Spinal cord (tissue), 10 donors: ENCODE measurements around the gene PKM. TPM values are rescaled to one million over a fixed set of nuclear protein-coding genes. Genes with fewer than 3 reads are reported as not detected.
A peak's percentile ranks its signal among the peaks of the same experiment; 100 is the strongest.

Source experiments
- DNase-seq, 6 donors: peaks; one replicate each; pipeline versions ENCODE4 v3.0.0 to v3.0.0-alpha.2; 2013 to 2015; ENCODE audit warnings: low spot score in 6 of 6, low read depth in 4 of 6
- H3K27ac ChIP-seq: one replicate; pipeline ENCODE4 v1.5.1; 2013; ENCODE audit warnings: low read depth, low read length, control low read depth
- H3K27me3 ChIP-seq: one replicate; pipeline ENCODE4 v1.6.1; 2013; ENCODE audit warnings: low read length; ENCODE audit not compliant: control insufficient read depth, insufficient read depth
- H3K36me3 ChIP-seq: one replicate; pipeline ENCODE4 v1.6.1; 2013; ENCODE audit warnings: low read length; ENCODE audit not compliant: control insufficient read depth, insufficient read depth
- H3K4me1 ChIP-seq: one replicate; pipeline ENCODE4 v1.6.1; 2013; ENCODE audit warnings: low read length; ENCODE audit not compliant: control insufficient read depth, insufficient read depth
- H3K4me3 ChIP-seq: one replicate; pipeline ENCODE4 v1.5.1; 2013; ENCODE audit warnings: low read depth, low read length, control low read depth
- H3K9me3 ChIP-seq: one replicate; pipeline ENCODE4 v1.6.1; 2013; ENCODE audit warnings: low read length; ENCODE audit not compliant: control insufficient read depth, insufficient read depth
- WGBS: methylation state at CpG from one replicate; pipeline ENCODE4 v1.1.5; 2013; ENCODE audit warnings: missing lambda C conversion rate; ENCODE audit not compliant: insufficient coverage; 5-methylcytosine and 5-hydroxymethylcytosine counted together
- polyA plus RNA-seq, 2 donors: library from polyadenylated mRNA; unstranded; fragments of 120-200 nt; gene quantifications; one replicate each; pipeline ENCODE4 v1.2.1, GENCODE V29; 2013; ENCODE audit not compliant: insufficient read length in 2 of 2
- total RNA-seq, 2 donors: library from RNA; depleted of rRNA in 1 of 2; stranded (reverse); fragments of 120-200 nt in 1 of 2; fragments of >200 nt in 1 of 2; gene quantifications; one replicate each; pipeline versions ENCODE4 v1.2.3 to v1.2.4, GENCODE V29; 2013 to 2014
- donor health status: healthy.

Gene PKM
- total and polyA plus RNA-seq, 4 donors, result 461 to 718 (median 647) TPM

- peak in 1 of 6 donors; percentile 4 for DNase-seq
- H3K27me3 ChIP-seq, result no peaks in the 10 kb centered on the region
- no CpG with 5 or more reads among the region's 4 CpGs for WGBS
- no peaks in the 10 kb centered on the region for H3K9me3 ChIP-seq
- H3K36me3 ChIP-seq, result peaks cover 2% of the 10 kb centered on the region
- no peak overlapping the region for H3K27ac ChIP-seq
- peaks cover 45% of the 10 kb centered on the region for H3K4me1 ChIP-seq
- peak overlapping the region; percentile 94 for H3K4me3 ChIP-seq
These were observed 3.3 kb downstream of the PKM start for GRCh38 chr15:72227720-72228119.

- 60% methylated on average over 6 of the region's 8 CpGs for WGBS
- H3K4me1 ChIP-seq, result peaks cover 45% of the 10 kb centered on the region
- no peaks in the 10 kb centered on the region for H3K9me3 ChIP-seq
- DNase-seq, result peak in 1 of 6 donors; percentile 1
- H3K27me3 ChIP-seq, result no peaks in the 10 kb centered on the region
- H3K36me3 ChIP-seq, result peaks cover 2% of the 10 kb centered on the region
- H3K4me3 ChIP-seq, result no peak overlapping the region
- peak overlapping the region; percentile 89 for H3K27ac ChIP-seq
These were observed 3.8 kb downstream of the PKM start for GRCh38 chr15:72227192-72227586.

GRCh38 chr15:72223278-72223677 is 7.7 kb downstream of the PKM start:
- H3K27ac ChIP-seq, result no peak overlapping the region
- peaks cover 35% of the 10 kb centered on the region for H3K4me1 ChIP-seq
- no peaks in the 10 kb centered on the region for H3K27me3 ChIP-seq
- WGBS, result 91% methylated on average over 9 of the region's 10 CpGs
- H3K4me3 ChIP-seq, result no peak overlapping the region
- H3K9me3 ChIP-seq, result no peaks in the 10 kb centered on the region
- H3K36me3 ChIP-seq, result peaks cover 9% of the 10 kb centered on the region
- DNase-seq, result no peak

GRCh38 chr15:72222393-72222792 is 8.6 kb downstream of the PKM start:
- peaks cover 11% of the 10 kb centered on the region for H3K36me3 ChIP-seq
- DNase-seq, result no peak
- H3K4me3 ChIP-seq, result no peak overlapping the region
- no peaks in the 10 kb centered on the region for H3K27me3 ChIP-seq
- WGBS, result 89% methylated on average over 3 of the region's 4 CpGs
- H3K27ac ChIP-seq, result no peak overlapping the region
- no peaks in the 10 kb centered on the region for H3K9me3 ChIP-seq
- peaks cover 29% of the 10 kb centered on the region for H3K4me1 ChIP-seq

- no peak for DNase-seq
- H3K27me3 ChIP-seq, result no peaks in the 10 kb centered on the region
- WGBS, result no CpG with 5 or more reads among the region's 1 CpG
- no peak overlapping the region for H3K4me3 ChIP-seq
- peaks cover 24% of the 10 kb centered on the region for H3K36me3 ChIP-seq
- peaks cover 14% of the 10 kb centered on the region for H3K4me1 ChIP-seq
- H3K27ac ChIP-seq, result peak overlapping the region; percentile 12
- no peaks in the 10 kb centered on the region for H3K9me3 ChIP-seq
These were observed 10.3 kb downstream of the PKM start for GRCh38 chr15:72220687-72221086.

GRCh38 chr15:72217216-72217615 is 13.8 kb downstream of the PKM start:
- Histone ChIP-seq H3K27me3 (no peaks in the 10 kb centered on the region), H3K4me3 (no peak overlapping the region), H3K36me3 (peaks cover 45% of the 10 kb centered on the region), H3K27ac (no peak overlapping the region), H3K9me3 (no peaks in the 10 kb centered on the region), H3K4me1 (peaks cover 9% of the 10 kb centered on the region)
- WGBS, result 100% methylated on average over 1 of the region's 4 CpGs
- DNase-seq, result no peak

- peaks cover 6% of the 10 kb centered on the region for H3K4me1 ChIP-seq
- DNase-seq, result no peak
- no peaks in the 10 kb centered on the region for H3K9me3 ChIP-seq
- H3K4me3 ChIP-seq, result no peak overlapping the region
- H3K36me3 ChIP-seq, result peaks cover 57% of the 10 kb centered on the region
- WGBS, result 80% methylated on average over 1 of the region's 1 CpG
- no peak overlapping the region for H3K27ac ChIP-seq
- no peaks in the 10 kb centered on the region for H3K27me3 ChIP-seq
These were observed 14.9 kb downstream of the PKM start for GRCh38 chr15:72216079-72216478.

- Histone ChIP-seq H3K4me3 (no peak overlapping the region), H3K27me3 (no peaks in the 10 kb centered on the region), H3K9me3 (no peaks in the 10 kb centered on the region), H3K4me1 (peaks cover 14% of the 10 kb centered on the region), H3K27ac (no peak overlapping the region), H3K36me3 (peaks cover 86% of the 10 kb centered on the region)
- no peak for DNase-seq
These were observed 23.4 kb downstream of the PKM start for GRCh38 chr15:72207558-72208085.

GRCh38 chr15:72206677-72207000 is 24.4 kb downstream of the PKM start:
- no peak for DNase-seq
- H3K36me3 ChIP-seq, result peaks cover 84% of the 10 kb centered on the region
- no peak overlapping the region for H3K4me3 ChIP-seq
- peaks cover 22% of the 10 kb centered on the region for H3K4me1 ChIP-seq
- no peak overlapping the region for H3K27ac ChIP-seq
- H3K9me3 ChIP-seq, result no peaks in the 10 kb centered on the region
- 86% methylated on average over 5 of the region's 5 CpGs for WGBS
- H3K27me3 ChIP-seq, result no peaks in the 10 kb centered on the region

GRCh38 chr15:72205896-72206676 is 24.9 kb downstream of the PKM start:
- peaks cover 25% of the 10 kb centered on the region for H3K4me1 ChIP-seq
- WGBS, result 95% methylated on average over 9 of the region's 10 CpGs
- no peak for DNase-seq

More at GRCh38 chr15:72205896-72206676, 24.9 kb downstream of the PKM start:
- Histone ChIP-seq H3K4me3 (no peak overlapping the region), H3K9me3 (no peaks in the 10 kb centered on the region), H3K27me3 (no peaks in the 10 kb centered on the region), H3K27ac (no peak overlapping the region), H3K36me3 (peaks cover 84% of the 10 kb centered on the region)
